H1 (cell line): ENCODE results near the gene RASL11B. TPM values are rescaled to one million over a fixed set of nuclear protein-coding genes. Genes with fewer than 3 reads are reported as not detected.

Source experiments
- JUND ChIP-seq: IDR thresholded peaks from 2 replicates; pipeline ENCODE4 v1.6.1; 2011; ENCODE audit warnings: mild to moderate bottlenecking, improper control_type of control experiment, low read length
- polyA plus RNA-seq, 7 experiments: library from polyadenylated mRNA; depleted of rRNA in 3 of 7; stranded (reverse) in 5 of 7; unstranded in 2 of 7; fragments of >200 nt in 5 of 7; fragments of 200-250 nt in 2 of 7; gene quantifications; 1 replicate in 5 of 7; 2 replicates in 1 of 7; 4 replicates in 1 of 7; pipeline versions ENCODE4 v1.2.1 to v1.2.3, GENCODE V29; 2011 to 2013; ENCODE audit warnings: missing spikeins in 2 of 7, mixed read lengths in 2 of 7
- total RNA-seq: library from RNA; stranded (reverse); fragmentation: NEBNext Ultra II Directional; extraction: Animal tissue kit (Norgen Biotek cat#: 25700); gene quantifications from 2 replicates; pipeline ENCODE4 v1.2.1, GENCODE V29; 2021
- TF ChIP-seq, protein P1 (sequence below): IDR thresholded peaks from 2 replicates; pipeline ENCODE4 v1.6.1; 2012; ENCODE audit warnings: low read length, inconsistent platforms

The RASL11B gene
- total and polyA plus RNA-seq, 2 of the 8 experiments (the other 6 are each of a cell fraction or from before 2014, with no cell fraction given), result 49.8 to 75.5 TPM

DNA sequence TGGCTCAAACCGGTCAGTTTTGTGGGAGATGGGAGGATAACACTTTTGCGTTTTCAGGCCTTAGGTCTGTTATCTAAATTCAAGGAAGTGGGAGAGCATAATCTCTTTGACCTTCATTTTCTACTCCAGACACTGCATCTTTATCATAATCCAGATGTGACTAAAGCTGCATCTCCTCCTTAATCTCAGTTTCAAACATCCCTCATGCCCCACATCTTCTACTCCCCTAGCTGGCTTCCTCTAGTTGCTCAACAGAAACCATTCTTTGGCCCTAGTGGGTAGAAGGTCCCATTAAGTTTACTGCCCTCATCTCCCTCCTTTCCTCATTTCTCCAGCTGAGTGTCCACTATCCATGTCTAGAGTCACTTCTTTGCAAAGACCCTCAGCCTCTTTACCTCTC, 18.8 kb upstream of the RASL11B start (continued):
- TF ChIP-seq, protein P1, sequence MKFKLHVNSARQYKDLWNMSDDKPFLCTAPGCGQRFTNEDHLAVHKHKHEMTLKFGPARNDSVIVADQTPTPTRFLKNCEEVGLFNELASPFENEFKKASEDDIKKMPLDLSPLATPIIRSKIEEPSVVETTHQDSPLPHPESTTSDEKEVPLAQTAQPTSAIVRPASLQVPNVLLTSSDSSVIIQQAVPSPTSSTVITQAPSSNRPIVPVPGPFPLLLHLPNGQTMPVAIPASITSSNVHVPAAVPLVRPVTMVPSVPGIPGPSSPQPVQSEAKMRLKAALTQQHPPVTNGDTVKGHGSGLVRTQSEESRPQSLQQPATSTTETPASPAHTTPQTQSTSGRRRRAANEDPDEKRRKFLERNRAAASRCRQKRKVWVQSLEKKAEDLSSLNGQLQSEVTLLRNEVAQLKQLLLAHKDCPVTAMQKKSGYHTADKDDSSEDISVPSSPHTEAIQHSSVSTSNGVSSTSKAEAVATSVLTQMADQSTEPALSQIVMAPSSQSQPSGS, result no peak
- TF ChIP-seq JUND, result no peak
